Globus pallidus (tissue), 1 donor: ENCODE measurements around the gene DISC1.
"Not testable (repeated sequence)": the region's sequence is repeated elsewhere in the genome, so short reads cannot be mapped to it uniquely, and the experiment has no call there.

Experiments
- DNase-seq: peaks from one replicate; pipeline ENCODE4 v3.0.0-alpha.2; 2015; ENCODE audit warnings: low spot score

The DISC1 gene

GRCh38 chr1:231605149-231606100 lies 21.2 kb upstream of the DISC1 start:
- no peak for DNase-seq

GRCh38 chr1:231606712-231607111 lies 19.9 kb upstream of the DISC1 start:
- no peak for DNase-seq

GRCh38 chr1:231610388-231610787 lies 16.2 kb upstream of the DISC1 start:
- DNase-seq = no peak

- DNase-seq = no peak
These were observed 15.5 kb upstream of the DISC1 start for GRCh38 chr1:231611111-231611510.

- no peak for DNase-seq
These were observed 14.7 kb upstream of the DISC1 start for GRCh38 chr1:231611851-231612250.

- no peak for DNase-seq
These were observed 14.0 kb upstream of the DISC1 start for GRCh38 chr1:231612393-231613089.

- no peak for DNase-seq
These were observed 12.9 kb upstream of the DISC1 start for GRCh38 chr1:231613419-231614349.

- DNase-seq = no peak
These were observed 9.9 kb upstream of the DISC1 start for GRCh38 chr1:231616667-231617066.

- DNase-seq = no peak
These were observed 7.9 kb upstream of the DISC1 start for GRCh38 chr1:231618609-231619256.

GRCh38 chr1:231619257-231619634 lies 7.3 kb upstream of the DISC1 start:
- no peak for DNase-seq

GRCh38 chr1:231625042-231625441 lies 1.5 kb upstream of the DISC1 start:
- DNase-seq = not testable (repeated sequence)

GRCh38 chr1:231625975-231626534 lies 535 bp upstream of the DISC1 start:
- DNase-seq = no peak

GRCh38 chr1:231626951-231627614 lies 493 bp downstream of the DISC1 start:
- DNase-seq = no peak

GRCh38 chr1:231628207-231628876 lies 1.8 kb downstream of the DISC1 start:
- DNase-seq = no peak

- no peak for DNase-seq
These were observed 2.5 kb downstream of the DISC1 start for GRCh38 chr1:231629132-231629531.

- DNase-seq = no peak
These were observed 4.1 kb downstream of the DISC1 start for GRCh38 chr1:231630558-231631205.

- DNase-seq = no peak
These were observed 5.1 kb downstream of the DISC1 start for GRCh38 chr1:231631717-231632116.

GRCh38 chr1:231632119-231632518 lies 5.5 kb downstream of the DISC1 start:
- no peak for DNase-seq

GRCh38 chr1:231634323-231635013 lies 7.9 kb downstream of the DISC1 start:
- no peak for DNase-seq
